ENCODE results near the gene SMIM24. TPM values are rescaled to one million over a fixed set of nuclear protein-coding genes. Genes with fewer than 3 reads are reported as not detected.

Gene SMIM24
- polyA plus RNA-seq, 1 donor from 2014 or later, result not detected

GRCh38 chr19:3455393-3455955, 24.9 kb downstream of the SMIM24 start:
- Histone ChIP-seq H3K79me2 (replicated peaks; ENCODE audit: insufficient read depth, low read length) (no peaks in the 10 kb centered on the region), H3K27me3 (ENCODE audit: insufficient read depth, low read depth, low read length) (no peaks in the 10 kb centered on the region), H3K4me2 (ENCODE audit: low read length) (no peak overlapping the region), H3K9ac (ENCODE audit: low read length) (no peak overlapping the region), H3K36me3 (ENCODE audit: insufficient read depth, low read length) (no peaks in the 10 kb centered on the region), H3K4me3 (ENCODE audit: low read length) (no peak overlapping the region), H3K9me2 (ENCODE audit: insufficient read depth, low read length) (no peaks in the 10 kb centered on the region), H2AFZ (ENCODE audit: low read depth, low read length) (no peak overlapping the region), H3F3A (ENCODE audit: insufficient read depth, low read length, poor library complexity, severe bottlenecking) (no peaks in the 10 kb centered on the region), H4K20me1 (ENCODE audit: insufficient read depth) (no peaks in the 10 kb centered on the region), H3K27ac (ENCODE audit: low read length) (no peak overlapping the region), H3K9me3 (ENCODE audit: low read length) (no peaks in the 10 kb centered on the region)
- TF ChIP-seq EP300 (conservative IDR thresholded peaks at IDR 0.05; ENCODE audit: poor library complexity, severe bottlenecking), result no peak
- no peak for TF ChIP-seq MXI1 (conservative IDR thresholded peaks at IDR 0.05; ENCODE audit: poor library complexity, severe bottlenecking)
- TF ChIP-seq SMC3 (conservative IDR thresholded peaks at IDR 0.05; ENCODE audit: poor library complexity), result no peak

- no peak overlapping the region for H3K4me2 ChIP-seq (ENCODE audit: low read length)
- H4K20me1 ChIP-seq (ENCODE audit: insufficient read depth), result no peaks in the 10 kb centered on the region
- no peak overlapping the region for H3K27ac ChIP-seq (ENCODE audit: low read length)
- no peak overlapping the region for H2AFZ ChIP-seq (ENCODE audit: low read depth, low read length)
- H3F3A ChIP-seq (ENCODE audit: insufficient read depth, low read length, poor library complexity, severe bottlenecking), result no peaks in the 10 kb centered on the region
- no peak overlapping the region for H3K9ac ChIP-seq (ENCODE audit: low read length)
- H3K4me3 ChIP-seq (ENCODE audit: low read length), result no peak overlapping the region
- H3K36me3 ChIP-seq (ENCODE audit: insufficient read depth, low read length), result no peaks in the 10 kb centered on the region
- TF ChIP-seq POLR2AphosphoS5 (IDR thresholded peaks at IDR 0.05), result no peak
- TF ChIP-seq MXI1 (conservative IDR thresholded peaks at IDR 0.05; ENCODE audit: poor library complexity, severe bottlenecking), result no peak
- TF ChIP-seq RAD21 (conservative IDR thresholded peaks at IDR 0.05), result no peak
- no peak for TF ChIP-seq SMC3 (conservative IDR thresholded peaks at IDR 0.05; ENCODE audit: poor library complexity)
- TF ChIP-seq EP300 (conservative IDR thresholded peaks at IDR 0.05; ENCODE audit: poor library complexity, severe bottlenecking), result no peak
- no peak for TF ChIP-seq REST (IDR thresholded peaks at IDR 0.05; ENCODE audit: borderline replicate concordance)
- no peak for TF ChIP-seq EZH2 (IDR thresholded peaks at IDR 0.05; ENCODE audit: borderline replicate concordance, insufficient read depth, low read length, poor library complexity, severe bottlenecking)
- TF ChIP-seq CTCF (IDR thresholded peaks at IDR 0.05; ENCODE audit: poor library complexity, severe bottlenecking), result no peak
- TF ChIP-seq TAF1 (IDR thresholded peaks at IDR 0.05; ENCODE audit: low read depth), result no peak
- H3K9me3 ChIP-seq (ENCODE audit: low read length), result no peaks in the 10 kb centered on the region
- no peaks in the 10 kb centered on the region for H3K27me3 ChIP-seq (ENCODE audit: insufficient read depth, low read depth, low read length)
- H3K9me2 ChIP-seq (ENCODE audit: insufficient read depth, low read length), result no peaks in the 10 kb centered on the region
- no peaks in the 10 kb centered on the region for H3K79me2 ChIP-seq (replicated peaks; ENCODE audit: insufficient read depth, low read length)
These were observed 25.5 kb downstream of the SMIM24 start for GRCh38 chr19:3454656-3455392.
